Measurements from ENCODE around the gene BTAF1. TPM values are rescaled to one million over a fixed set of nuclear protein-coding genes. Genes with fewer than 3 reads are reported as not detected.

The BTAF1 gene
- total RNA-seq, 6 experiments from 2014 or later, result 18.1 to 20.8 (median 20.4) TPM

DNA sequence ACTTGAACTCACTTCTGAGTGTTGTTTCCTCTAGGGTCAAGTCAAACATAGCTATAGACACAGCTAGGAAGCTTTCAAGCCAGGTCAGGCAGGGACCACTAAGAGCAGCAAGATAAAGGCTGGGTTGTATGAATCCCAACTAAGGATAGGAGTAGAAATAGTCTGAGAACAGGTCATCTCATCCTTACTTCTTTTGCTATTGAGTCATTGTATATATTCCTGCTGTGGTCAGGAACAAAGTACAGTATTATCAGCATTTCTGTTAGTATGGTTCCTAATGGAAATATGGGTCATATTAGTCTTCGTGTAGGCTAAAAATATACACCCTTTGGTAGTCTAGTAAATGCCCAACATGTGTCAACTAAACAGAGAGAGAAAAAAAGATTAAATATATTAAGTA lies 145.3 kb downstream of the BTAF1 start:
- Mint-ChIP-seq H3K9me3 (no peaks in the 10 kb centered on the region), H3K27me3 (ENCODE audit: insufficient read depth) (no peaks in the 10 kb centered on the region), H3K4me1 (ENCODE audit: low read depth) (peaks cover 37% of the 10 kb centered on the region), H3K27ac (no peak overlapping the region; the same call in 1 of the 2 replicates), H3K36me3 (ENCODE audit: low read depth) (no peaks in the 10 kb centered on the region), H3K4me3 (no peak overlapping the region; the same call in 1 of the 2 replicates)
- DNase-seq, result peak; percentile 53
- TF ChIP-seq, protein P1, sequence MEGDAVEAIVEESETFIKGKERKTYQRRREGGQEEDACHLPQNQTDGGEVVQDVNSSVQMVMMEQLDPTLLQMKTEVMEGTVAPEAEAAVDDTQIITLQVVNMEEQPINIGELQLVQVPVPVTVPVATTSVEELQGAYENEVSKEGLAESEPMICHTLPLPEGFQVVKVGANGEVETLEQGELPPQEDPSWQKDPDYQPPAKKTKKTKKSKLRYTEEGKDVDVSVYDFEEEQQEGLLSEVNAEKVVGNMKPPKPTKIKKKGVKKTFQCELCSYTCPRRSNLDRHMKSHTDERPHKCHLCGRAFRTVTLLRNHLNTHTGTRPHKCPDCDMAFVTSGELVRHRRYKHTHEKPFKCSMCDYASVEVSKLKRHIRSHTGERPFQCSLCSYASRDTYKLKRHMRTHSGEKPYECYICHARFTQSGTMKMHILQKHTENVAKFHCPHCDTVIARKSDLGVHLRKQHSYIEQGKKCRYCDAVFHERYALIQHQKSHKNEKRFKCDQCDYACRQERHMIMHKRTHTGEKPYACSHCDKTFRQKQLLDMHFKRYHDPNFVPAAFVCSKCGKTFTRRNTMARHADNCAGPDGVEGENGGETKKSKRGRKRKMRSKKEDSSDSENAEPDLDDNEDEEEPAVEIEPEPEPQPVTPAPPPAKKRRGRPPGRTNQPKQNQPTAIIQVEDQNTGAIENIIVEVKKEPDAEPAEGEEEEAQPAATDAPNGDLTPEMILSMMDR (IDR thresholded peaks at IDR 0.05), result no peak

DNA sequence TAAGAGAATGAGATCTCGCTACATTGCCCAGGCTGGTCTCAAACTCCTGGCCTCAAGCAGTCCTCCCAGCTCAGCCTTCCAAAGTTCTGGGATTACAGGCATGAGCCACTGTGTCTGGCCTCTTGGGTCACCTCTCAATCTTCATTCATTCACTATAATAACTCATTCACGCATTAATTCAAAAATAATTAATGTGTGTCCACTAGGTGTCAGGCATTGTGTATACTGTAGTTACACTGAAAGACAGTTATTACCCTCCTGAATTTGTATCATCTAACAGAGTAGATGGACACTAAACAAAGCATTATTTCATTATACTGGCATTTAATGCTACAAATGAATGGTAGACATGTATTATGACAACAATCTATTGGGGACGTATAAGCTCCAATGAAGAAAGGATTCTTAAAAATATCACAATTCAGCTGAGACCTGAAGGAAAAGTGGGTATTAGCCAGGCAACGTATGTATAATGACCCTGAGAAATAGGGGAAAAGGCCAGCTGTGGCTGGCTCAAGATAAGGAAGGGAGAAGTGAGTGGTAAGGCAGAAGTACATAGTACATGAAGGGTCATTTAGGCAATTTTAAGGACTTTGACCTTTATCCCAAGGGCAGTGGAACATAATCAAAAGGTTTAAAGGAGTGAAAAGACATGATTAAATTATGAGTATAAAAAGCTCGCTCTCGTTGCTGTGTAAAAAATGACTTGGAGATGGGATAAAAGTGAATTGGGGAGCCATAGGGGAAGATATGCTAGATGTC lies 150.7 kb downstream of the BTAF1 start:
- Mint-ChIP-seq H3K4me3 (no peak overlapping the region), H3K4me1 (ENCODE audit: low read depth) (peaks cover under 1% of the 10 kb centered on the region; the same call in 1 of the 2 replicates), H3K27me3 (ENCODE audit: insufficient read depth) (peaks cover 1% of the 10 kb centered on the region; the same call in 1 of the 2 replicates), H3K9me3 (no peaks in the 10 kb centered on the region), H3K27ac (no peak overlapping the region), H3K36me3 (ENCODE audit: low read depth) (no peaks in the 10 kb centered on the region)
- TF ChIP-seq, protein P1 (IDR thresholded peaks at IDR 0.05), result peak; percentile 64
- peak; percentile 20 for DNase-seq

DNA sequence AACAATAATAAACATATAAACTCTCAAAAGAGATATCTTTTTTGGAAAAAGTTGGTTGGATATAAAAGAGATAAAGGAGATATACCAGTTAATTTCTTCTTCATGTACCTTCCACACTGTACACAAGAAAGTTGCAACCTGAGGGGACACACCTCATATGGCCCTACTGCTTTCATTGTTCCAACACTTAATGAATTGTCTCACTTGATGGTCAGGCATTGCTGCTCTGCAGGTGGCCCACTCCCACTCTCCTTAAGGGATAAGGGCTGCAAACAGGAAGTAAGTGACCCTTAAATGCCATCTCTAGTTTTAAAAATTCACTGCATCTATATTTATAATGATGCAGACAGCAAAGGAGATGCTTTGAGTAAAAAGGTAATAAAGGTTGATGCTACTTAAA lies 152.3 kb downstream of the BTAF1 start:
- H3K27ac Mint-ChIP-seq, result no peak overlapping the region
- TF ChIP-seq, protein P1 (IDR thresholded peaks at IDR 0.05), result no peak
- no peak for DNase-seq
- no peaks in the 10 kb centered on the region for H3K36me3 Mint-ChIP-seq (ENCODE audit: low read depth)
- H3K4me1 Mint-ChIP-seq (ENCODE audit: low read depth), result no peaks in the 10 kb centered on the region
- no peak overlapping the region for H3K4me3 Mint-ChIP-seq
- peaks cover 1% of the 10 kb centered on the region; the same call in 1 of the 2 replicates for H3K27me3 Mint-ChIP-seq (ENCODE audit: insufficient read depth)
- H3K9me3 Mint-ChIP-seq, result no peaks in the 10 kb centered on the region

DNA sequence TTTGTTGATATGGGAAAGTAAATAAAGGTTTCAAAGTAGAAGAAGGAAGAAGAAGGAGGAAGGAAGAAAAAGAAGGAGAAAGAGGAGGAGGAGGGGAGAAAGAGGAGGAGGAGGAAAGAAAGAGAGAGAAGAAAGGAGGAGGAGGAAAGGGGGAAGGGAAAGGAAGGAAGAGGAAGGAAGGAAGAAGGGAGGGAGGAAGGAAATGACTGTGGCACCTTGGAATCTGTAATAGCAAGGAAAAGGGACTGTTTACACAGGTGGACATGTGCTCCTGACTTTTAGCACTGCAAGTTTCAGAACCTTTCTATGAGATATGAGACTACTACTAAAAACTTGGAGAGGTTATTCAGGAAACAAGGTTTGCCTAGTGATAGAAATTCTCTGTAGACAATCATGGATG lies 153.2 kb downstream of the BTAF1 start:
- Mint-ChIP-seq H3K27me3 (ENCODE audit: insufficient read depth) (peaks cover 1% of the 10 kb centered on the region; the same call in 1 of the 2 replicates), H3K4me1 (ENCODE audit: low read depth) (peaks cover 8% of the 10 kb centered on the region), H3K27ac (no peak overlapping the region), H3K9me3 (no peaks in the 10 kb centered on the region), H3K4me3 (no peak overlapping the region), H3K36me3 (ENCODE audit: low read depth) (no peaks in the 10 kb centered on the region)
- TF ChIP-seq, protein P1 (IDR thresholded peaks at IDR 0.05), result no peak
- no peak for DNase-seq

DNA sequence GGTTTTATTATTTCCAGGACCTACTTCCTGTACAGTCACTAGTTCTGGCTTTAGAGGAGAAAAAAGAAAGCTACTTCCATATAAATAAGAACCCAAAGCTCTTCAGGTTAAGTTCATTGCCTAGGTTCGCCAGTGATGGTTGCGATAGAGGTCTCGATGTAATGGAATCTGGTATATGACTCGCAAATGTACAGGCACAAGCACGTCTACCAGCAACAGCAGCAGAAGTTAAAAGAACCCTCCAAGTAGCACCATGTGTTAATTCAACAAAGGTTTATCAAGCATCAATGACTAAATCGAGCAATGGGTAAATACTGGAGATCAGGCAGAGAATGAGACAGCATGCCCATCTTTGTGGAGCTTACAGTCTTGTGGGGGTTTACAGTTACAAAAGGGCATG lies 155.4 kb downstream of the BTAF1 start:
- no peak overlapping the region for H3K4me3 Mint-ChIP-seq
- TF ChIP-seq, protein P1 (IDR thresholded peaks at IDR 0.05), result no peak
- no peaks in the 10 kb centered on the region for H3K9me3 Mint-ChIP-seq
- peaks cover 1% of the 10 kb centered on the region; the same call in 1 of the 2 replicates for H3K27me3 Mint-ChIP-seq (ENCODE audit: insufficient read depth)
- no peaks in the 10 kb centered on the region for H3K36me3 Mint-ChIP-seq (ENCODE audit: low read depth)
- no peak for DNase-seq
- H3K27ac Mint-ChIP-seq, result no peak overlapping the region
- peaks cover 22% of the 10 kb centered on the region for H3K4me1 Mint-ChIP-seq (ENCODE audit: low read depth)

Other genes starting within 250 kb of the BTAF1 start
- 10 to 100 TPM; 31.2 to 36.3 (median 34.7) TPM for gene TNKS2, start 125.3 kb upstream of the BTAF1 start, total RNA-seq (2021; fragmentation: NEBNext Ultra II Directional; extraction: Animal tissue kit (Norgen Biotek cat#: 25700))
- under 1 TPM; 0.47 to 0.54 (median 0.52) TPM for gene FGFBP3, start 14.3 kb upstream of the BTAF1 start, total RNA-seq (2021; fragmentation: NEBNext Ultra II Directional; extraction: Animal tissue kit (Norgen Biotek cat#: 25700))